PFSK-1 (cell line): ENCODE data around the gene RAB11FIP3.

ENCODE experiments used
- POLR2AphosphoS5 ChIP-seq: IDR thresholded peaks from 2 replicates; pipeline ENCODE4 v1.6.1; 2012; ENCODE audit warnings: low read depth, mild to moderate bottlenecking, control low read depth, low read length, moderate library complexity
- SIN3A ChIP-seq: IDR thresholded peaks from 2 replicates; pipeline ENCODE4 v1.6.1; 2012; ENCODE audit warnings: mild to moderate bottlenecking, low read length, moderate library complexity, borderline replicate concordance; ENCODE audit not compliant: insufficient read depth
- TAF1 ChIP-seq: IDR thresholded peaks from 2 replicates; pipeline ENCODE4 v1.6.1; 2012; ENCODE audit warnings: low read length, control low read depth, borderline replicate concordance; ENCODE audit not compliant: insufficient read depth
- TF ChIP-seq, protein P1 (sequence below), 2 experiments: IDR thresholded peaks; 2 replicates each; pipeline versions ENCODE4 v1.6.1 to v1.8.0; 2011 to 2012; ENCODE audit warnings: low read depth in 2 of 2, low read length in 2 of 2, control low read depth in 1 of 2, inconsistent platforms in 1 of 2, mild to moderate bottlenecking in 1 of 2, moderate library complexity in 1 of 2; ENCODE audit not compliant: insufficient read depth in 1 of 2

DNA sequence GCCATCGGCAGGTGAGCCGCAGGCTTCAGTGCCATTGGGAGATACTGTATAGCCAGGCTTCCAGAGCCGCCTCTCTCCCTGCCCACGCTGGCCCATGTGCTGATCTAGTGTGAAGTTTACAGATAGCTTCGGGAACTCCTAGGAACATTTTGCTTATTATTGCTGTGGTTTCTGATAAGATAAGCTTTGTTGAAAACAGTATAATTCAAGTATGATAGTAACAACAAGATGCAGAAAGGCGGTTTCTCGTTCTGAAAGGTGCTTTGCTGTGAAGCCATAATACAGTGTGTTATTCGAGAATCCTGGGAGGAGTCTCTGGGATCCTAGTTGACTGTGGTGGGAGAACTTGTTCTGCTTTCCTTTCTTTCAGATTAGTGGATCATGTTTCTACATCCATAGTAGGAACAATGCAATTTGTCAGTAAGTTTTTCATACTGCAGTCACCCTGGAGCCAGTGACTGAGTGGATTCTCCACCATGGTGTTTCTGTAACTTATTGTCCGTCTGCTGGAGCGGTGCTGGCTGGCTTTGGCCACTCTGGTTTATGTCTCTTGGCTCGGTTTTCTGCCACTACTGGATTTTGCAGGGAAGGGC lies 31.5 kb downstream of the RAB11FIP3 start:
- TF ChIP-seq POLR2AphosphoS5 (no peak), TAF1 (no peak), SIN3A (no peak)
- TF ChIP-seq, protein P1, sequence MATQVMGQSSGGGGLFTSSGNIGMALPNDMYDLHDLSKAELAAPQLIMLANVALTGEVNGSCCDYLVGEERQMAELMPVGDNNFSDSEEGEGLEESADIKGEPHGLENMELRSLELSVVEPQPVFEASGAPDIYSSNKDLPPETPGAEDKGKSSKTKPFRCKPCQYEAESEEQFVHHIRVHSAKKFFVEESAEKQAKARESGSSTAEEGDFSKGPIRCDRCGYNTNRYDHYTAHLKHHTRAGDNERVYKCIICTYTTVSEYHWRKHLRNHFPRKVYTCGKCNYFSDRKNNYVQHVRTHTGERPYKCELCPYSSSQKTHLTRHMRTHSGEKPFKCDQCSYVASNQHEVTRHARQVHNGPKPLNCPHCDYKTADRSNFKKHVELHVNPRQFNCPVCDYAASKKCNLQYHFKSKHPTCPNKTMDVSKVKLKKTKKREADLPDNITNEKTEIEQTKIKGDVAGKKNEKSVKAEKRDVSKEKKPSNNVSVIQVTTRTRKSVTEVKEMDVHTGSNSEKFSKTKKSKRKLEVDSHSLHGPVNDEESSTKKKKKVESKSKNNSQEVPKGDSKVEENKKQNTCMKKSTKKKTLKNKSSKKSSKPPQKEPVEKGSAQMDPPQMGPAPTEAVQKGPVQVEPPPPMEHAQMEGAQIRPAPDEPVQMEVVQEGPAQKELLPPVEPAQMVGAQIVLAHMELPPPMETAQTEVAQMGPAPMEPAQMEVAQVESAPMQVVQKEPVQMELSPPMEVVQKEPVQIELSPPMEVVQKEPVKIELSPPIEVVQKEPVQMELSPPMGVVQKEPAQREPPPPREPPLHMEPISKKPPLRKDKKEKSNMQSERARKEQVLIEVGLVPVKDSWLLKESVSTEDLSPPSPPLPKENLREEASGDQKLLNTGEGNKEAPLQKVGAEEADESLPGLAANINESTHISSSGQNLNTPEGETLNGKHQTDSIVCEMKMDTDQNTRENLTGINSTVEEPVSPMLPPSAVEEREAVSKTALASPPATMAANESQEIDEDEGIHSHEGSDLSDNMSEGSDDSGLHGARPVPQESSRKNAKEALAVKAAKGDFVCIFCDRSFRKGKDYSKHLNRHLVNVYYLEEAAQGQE (IDR thresholded peaks at IDR 0.05; ENCODE audit: insufficient read depth in 1 of 2, low read depth in 2 of 2, low read length in 2 of 2), result no peak
